HCT116 (cell line): Measurements from ENCODE around the gene SRPK2. TPM values are rescaled to one million over a fixed set of nuclear protein-coding genes. Genes with fewer than 3 reads are reported as not detected.
"Not testable (repeated sequence)": the region's sequence is repeated elsewhere in the genome, so short reads cannot be mapped to it uniquely, and the experiment has no call there.

ENCODE experiments used
- ATAC-seq: fragments of 200-7000 bp; cut with Tn5 transposase; 2 replicates; pipeline ENCODE4 v1.9.1; 2020; ENCODE audit warnings: mild to moderate bottlenecking, moderate library complexity
- BruUV-seq: library from RNA; stranded (reverse); fragments of 400-500 nt; replicated peaks from 2 replicates; lab custom pipeline; 2021; lab: Mats Ljungman, UMichigan
- CTCF ChIA-PET: fragments of 300-600 bp; sonication (Branson Sonifier 250); formaldehyde crosslinking; loops from one replicate; lab custom pipeline; 2021; ENCODE audit warnings: antibody characterized with exemption; lab: Charles Lee
- POLR2A ChIA-PET: fragments of 300-600, 350-600 bp; sonication (Branson Sonifier 250); formaldehyde crosslinking; loops from one replicate; lab custom pipeline; 2021; ENCODE audit warnings: antibody characterized with exemption; lab: Charles Lee
- RAD21 ChIA-PET, 2 experiments: fragments of 300-600 bp; sonication (Branson Sonifier 250); formaldehyde crosslinking; loops; one replicate each; lab custom pipeline; 2023; ENCODE audit warnings: low total read pairs in 2 of 2; ENCODE audit not compliant: uncharacterized antibody in 2 of 2, unreplicated experiment in 2 of 2, low non-redundant PET in 1 of 2; lab: Charles Lee
- DNase-seq: peaks from one replicate; pipeline ENCODE4 v3.0.0-alpha.2; 2010; ENCODE audit warnings: low read depth, low spot score
- H2AFZ ChIP-seq: fragments of 200-600 bp; shearing (Covaris generic), sonication (generic); 2 replicates; pipeline ENCODE4 v1.6.1; 2017; ENCODE audit warnings: low read depth, mixed run types, mixed read lengths, antibody characterized with exemption, low read length; ENCODE audit not compliant: poor library complexity, severe bottlenecking
- H3K27ac ChIP-seq: 2 replicates; pipeline ENCODE4 v1.5.1; 2012; ENCODE audit warnings: low read depth, low read length
- H3K27me3 ChIP-seq: fragments of 200-600 bp; sonication (generic); 2 replicates; pipeline ENCODE4 v1.6.1; 2016; ENCODE audit warnings: mixed run types, low read length, mixed read lengths; ENCODE audit not compliant: insufficient read depth
- H3K36me3 ChIP-seq, 2 experiments: fragments of 200-500 bp in 1 of 2; fragments of 200-600 bp in 1 of 2; sonication (Bioruptor generic) in 1 of 2; sonication (generic) in 1 of 2; 2 replicates each; pipeline versions ENCODE4 v1.5.1 to v1.6.1; 2014 to 2016; ENCODE audit warnings: low read length in 2 of 2, inconsistent platforms in 1 of 2, mixed read lengths in 1 of 2, mixed run types in 1 of 2; ENCODE audit not compliant: insufficient read depth in 2 of 2, control insufficient read depth in 1 of 2
- H3K4me1 ChIP-seq, 2 experiments: fragments of 200-600 bp in 1 of 2; sonication (generic) in 1 of 2; 2 replicates each; pipeline versions ENCODE4 v1.5.1 to v1.6.1; 2012 to 2017; ENCODE audit warnings: low read length in 2 of 2, inconsistent platforms in 1 of 2, mild to moderate bottlenecking in 1 of 2, mixed read lengths in 1 of 2, mixed run types in 1 of 2, moderate library complexity in 1 of 2; ENCODE audit not compliant: insufficient read depth in 2 of 2, control insufficient read depth in 1 of 2
- H3K4me2 ChIP-seq: fragments of 200-600 bp; sonication (generic); 2 replicates; pipeline ENCODE4 v1.6.1; 2017; ENCODE audit warnings: mixed run types, low read length, mixed read lengths
- H3K4me3 ChIP-seq, 2 experiments: fragments of 200-600 bp in 1 of 2; sonication (generic) in 1 of 2; replicated peaks in 1 of 2; 2 replicates each; pipeline ENCODE4 v1.5.1; 2011 to 2016; ENCODE audit warnings: low read length in 2 of 2, control low read depth in 1 of 2, low read depth in 1 of 2, mild to moderate bottlenecking in 1 of 2, mixed read lengths in 1 of 2, mixed run types in 1 of 2
- H3K79me2 ChIP-seq: fragments of 200-600 bp; sonication (generic); 2 replicates; pipeline ENCODE4 v1.6.1; 2017; ENCODE audit warnings: mild to moderate bottlenecking, mixed run types, low read length, moderate library complexity, mixed read lengths; ENCODE audit not compliant: insufficient read depth
- H3K9ac ChIP-seq: fragments of 200-600 bp; sonication (generic); 2 replicates; pipeline ENCODE4 v1.6.1; 2016; ENCODE audit warnings: low read length, mixed read lengths
- H3K9me2 ChIP-seq: fragments of 200-600 bp; sonication (generic), shearing (Covaris generic); 2 replicates; pipeline ENCODE4 v1.6.1; 2017; ENCODE audit warnings: mixed run types, mild to moderate bottlenecking, moderate library complexity; ENCODE audit not compliant: insufficient read depth
- H3K9me3 ChIP-seq, 2 experiments: fragments of 200-500 bp in 1 of 2; fragments of 200-600 bp in 1 of 2; sonication (Bioruptor generic) in 1 of 2; sonication (generic) in 1 of 2; 2 replicates each; pipeline ENCODE4 v1.6.1; 2014 to 2017; ENCODE audit warnings: low read length in 2 of 2, mixed read lengths in 2 of 2, inconsistent platforms in 1 of 2, low read depth in 1 of 2, mild to moderate bottlenecking in 1 of 2, mixed run types in 1 of 2, moderate library complexity in 1 of 2; ENCODE audit not compliant: control insufficient read depth in 1 of 2, insufficient read depth in 1 of 2
- H4K20me1 ChIP-seq: fragments of 200-600 bp; sonication (generic), shearing (Covaris generic); 2 replicates; pipeline ENCODE4 v1.6.1; 2017; ENCODE audit warnings: mixed run types, mild to moderate bottlenecking, moderate library complexity; ENCODE audit not compliant: insufficient read depth
- EGR1 ChIP-seq: IDR thresholded peaks from 2 replicates; pipeline ENCODE4 v1.6.1; 2012; ENCODE audit warnings: low read depth
- EZH2 ChIP-seq: fragments of 200-600 bp; sonication (generic); IDR thresholded peaks from 2 replicates; pipeline ENCODE4 v1.6.1; 2017; ENCODE audit warnings: antibody characterized with exemption, mixed run types
- JUND ChIP-seq: IDR thresholded peaks from 2 replicates; pipeline ENCODE4 v1.6.1; 2012
- POLR2AphosphoS5 ChIP-seq: IDR thresholded peaks from 2 replicates; pipeline ENCODE4 v1.6.1; 2011; ENCODE audit warnings: mild to moderate bottlenecking, low read depth, low read length, moderate library complexity
- RAD21 ChIP-seq: IDR thresholded peaks from 2 replicates; pipeline ENCODE4 v1.6.1; 2012; ENCODE audit warnings: low read depth, mild to moderate bottlenecking
- REST ChIP-seq: IDR thresholded peaks from 2 replicates; pipeline ENCODE4 v1.6.1; 2012; ENCODE audit warnings: low read depth
- TCF7L2 ChIP-seq: IDR thresholded peaks from 2 replicates; pipeline ENCODE4 v1.7.0; 2011; ENCODE audit warnings: borderline replicate concordance, inconsistent platforms; ENCODE audit not compliant: insufficient read depth, insufficient read length; ENCODE audit errors: extremely low read depth
- YY1 ChIP-seq: IDR thresholded peaks from 2 replicates; pipeline ENCODE4 v1.6.1; 2011; ENCODE audit warnings: low read length, low read depth, moderate library complexity, mild to moderate bottlenecking; ENCODE audit not compliant: insufficient replicate concordance; ENCODE audit errors: extremely low read depth
- intact Hi-C: fragments of 100-400 bp; cut with micrococcal nuclease; formaldehyde crosslinking; loops from 2 replicates; pipeline ENCODE4 v1.10.0; 2022
- total RNA-seq: library from RNA; stranded (reverse); gene quantifications from one replicate; pipeline ENCODE4 v1.2.1, GENCODE V29; 2021; ENCODE audit not compliant: unreplicated experiment
- TF ChIP-seq, protein P1 (sequence below): IDR thresholded peaks from 2 replicates; pipeline ENCODE4 v1.6.1; 2012

The SRPK2 gene
- total RNA-seq, 1 experiment from 2014 or later: 37.4 TPM

DNA sequence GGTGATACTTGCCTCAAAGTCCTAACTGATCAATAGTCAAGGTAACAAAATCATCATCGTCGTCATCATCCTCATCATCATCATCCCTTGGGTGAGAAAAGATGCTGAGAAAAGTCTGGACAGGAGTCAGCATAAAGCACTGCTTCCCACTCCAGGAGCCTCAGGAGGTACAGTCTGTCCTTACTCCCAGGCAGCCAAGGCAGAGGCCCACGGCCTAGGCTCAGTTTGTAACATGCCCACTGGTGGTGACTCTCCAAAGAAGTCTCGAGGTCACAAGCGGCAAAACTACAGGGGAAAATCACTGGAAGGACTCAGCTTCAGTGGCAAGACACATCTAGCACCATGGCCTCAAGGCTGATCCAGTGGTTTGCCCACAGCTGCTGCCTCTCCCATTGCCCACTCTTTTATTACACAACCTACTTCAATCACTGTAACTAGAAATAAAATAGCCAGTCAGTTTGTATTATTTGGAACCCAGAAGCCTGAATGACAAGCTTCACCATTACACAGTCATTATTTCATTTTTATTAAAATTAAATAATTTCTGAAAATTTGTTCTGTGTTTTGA is 150.4 kb downstream of the SRPK2 start (continued):
- TF ChIP-seq EZH2: no peak
- no peak for TF ChIP-seq RAD21
- no peak for TF ChIP-seq EGR1
- TF ChIP-seq JUND: no peak
- TF ChIP-seq, protein P1, sequence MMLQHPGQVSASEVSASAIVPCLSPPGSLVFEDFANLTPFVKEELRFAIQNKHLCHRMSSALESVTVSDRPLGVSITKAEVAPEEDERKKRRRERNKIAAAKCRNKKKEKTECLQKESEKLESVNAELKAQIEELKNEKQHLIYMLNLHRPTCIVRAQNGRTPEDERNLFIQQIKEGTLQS: no peak

- ChIA-PET RAD21 (no interaction called here), POLR2A (no interaction called here), CTCF (no interaction called here)
- TF ChIP-seq REST: no peak
- no peak for TF ChIP-seq TCF7L2
- TF ChIP-seq, protein P1: no peak
- no peak for TF ChIP-seq POLR2AphosphoS5
- no peak for TF ChIP-seq YY1
- DNase-seq (no peak), ATAC-seq (no peak)
- Histone ChIP-seq H3K27me3 (no peaks in the 10 kb centered on the region), H3K4me2 (no peak overlapping the region), H3K36me3 (no peaks in the 10 kb centered on the region), H2AFZ (no peak overlapping the region), H3K4me1 (no peaks in the 10 kb centered on the region), H3K27ac (no peak overlapping the region), H3K4me3 (no peak overlapping the region), H3K79me2 (peaks cover 54% of the 10 kb centered on the region), H3K9me2 (no peaks in the 10 kb centered on the region), H3K9ac (no peak overlapping the region), H3K9me3 (no peaks in the 10 kb centered on the region), H4K20me1 (peaks cover 12% of the 10 kb centered on the region; the same call in 1 of the 2 replicates)
- intact Hi-C loops: no loop called here
- no TSS peak for BruUV-seq
Observed at GRCh38 chr7:105234886-105235285, 153.8 kb downstream of the SRPK2 start.

DNA sequence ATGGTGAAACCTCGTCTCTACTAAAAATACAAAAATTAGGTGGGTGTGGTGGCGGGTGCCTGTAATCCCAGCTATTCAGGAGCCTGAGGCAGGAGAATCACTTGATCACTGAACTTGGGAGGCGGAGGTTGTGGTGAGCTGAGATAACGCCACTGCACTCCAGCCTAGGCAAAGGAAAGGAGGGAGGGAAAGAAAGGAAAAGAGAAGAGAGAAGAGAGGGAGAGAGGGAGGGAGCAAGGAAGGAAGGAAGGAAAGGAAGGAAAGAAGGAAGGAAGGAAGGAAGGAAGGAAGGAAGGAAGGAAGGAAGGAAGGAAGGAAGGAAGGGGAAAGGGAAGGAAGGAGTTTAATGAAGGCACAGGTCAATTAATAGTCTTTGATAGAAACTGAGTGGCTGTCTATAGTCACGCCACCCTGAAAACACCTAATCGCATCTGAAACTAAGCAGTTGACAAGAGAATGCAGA is 155.9 kb downstream of the SRPK2 start:
- intact Hi-C loops, POLR2A ChIA-PET: not testable (repeated sequence)

More for the DNA sequence above, 155.9 kb downstream of the SRPK2 start:
- H3K4me1 ChIP-seq, H3K4me3 ChIP-seq, ATAC-seq, H3K36me3 ChIP-seq, H3K9me3 ChIP-seq, DNase-seq, H3K4me2 ChIP-seq, RAD21 ChIA-PET, H3K27me3 ChIP-seq, CTCF ChIA-PET, H3K27ac ChIP-seq, H2AFZ ChIP-seq, H3K9me2 ChIP-seq, H3K9ac ChIP-seq, BruUV-seq: not testable (repeated sequence)
- peaks cover 44% of the 10 kb centered on the region for H3K79me2 ChIP-seq
- peaks cover 12% of the 10 kb centered on the region; the same call in 1 of the 2 replicates for H4K20me1 ChIP-seq
